Tibial artery (tissue), 4 donors: Measurements from ENCODE around the gene PPARG.

Source experiments
- DNase-seq, 2 donors: peaks; one replicate each; pipeline ENCODE4 v3.0.0-alpha.2; 2019
- H3K27ac ChIP-seq, 2 donors: fragments of 200-600 bp; sonication (generic) in 1 of 2; 1 replicate in 1 of 2; 2 replicates in 1 of 2; pipeline ENCODE4 v1.5.1; 2018 to 2019; ENCODE audit warnings: mild to moderate bottlenecking in 1 of 2
- H3K27me3 ChIP-seq, 2 donors: fragments of 200-600 bp; sonication (generic) in 1 of 2; one replicate each; pipeline versions ENCODE4 v1.5.1 to v1.6.0; 2016 to 2019
- H3K36me3 ChIP-seq, 3 donors: fragments of 200-600 bp; sonication (generic) in 2 of 3; one replicate each; pipeline ENCODE4 v1.5.1; 2016 to 2019; ENCODE audit warnings: mild to moderate bottlenecking in 2 of 3
- H3K4me1 ChIP-seq, 4 donors: fragments of 200-600 bp; sonication (generic) in 2 of 4; 1 replicate in 3 of 4; 2 replicates in 1 of 4; pipeline ENCODE4 v1.5.1; 2016 to 2019
- H3K4me3 ChIP-seq, 2 donors: fragments of 200-600 bp; sonication (generic) in 1 of 2; 1 replicate in 1 of 2; 2 replicates in 1 of 2; pipeline ENCODE4 v1.5.1; 2018 to 2019; ENCODE audit warnings: mild to moderate bottlenecking in 2 of 2
- H3K9me3 ChIP-seq, 3 donors: fragments of 200-600 bp; sonication (generic) in 1 of 3; one replicate each; pipeline ENCODE4 v1.5.1; 2016 to 2019
- CTCF ChIP-seq, 2 experiments: fragments of 200-600 bp in 1 of 2; fragments of 450-650 bp in 1 of 2; IDR thresholded peaks; one replicate each; pipeline ENCODE4 v1.5.1; 2017 to 2019; ENCODE audit warnings: antibody characterized with exemption in 2 of 2, mild to moderate bottlenecking in 1 of 2, moderate library complexity in 1 of 2
- intact Hi-C: fragments of 100-400 bp; cut with DNase I; formaldehyde crosslinking; loops from one replicate; pipeline ENCODE4 v1.15.0; 2023; ENCODE audit warnings: low total_unique reads

The PPARG gene

GRCh38 chr3:12470680-12471079 is 181.8 kb downstream of the PPARG start:
- no peak overlapping the region for H3K27ac ChIP-seq
- no peak overlapping the region for H3K4me3 ChIP-seq
- H3K27me3 ChIP-seq = no peaks in the 10 kb centered on the region
- no peaks in the 10 kb centered on the region for H3K36me3 ChIP-seq
- no peaks in the 10 kb centered on the region for H3K9me3 ChIP-seq
- intact Hi-C loops = no loop called here
- DNase-seq = no peak
- no peak for TF ChIP-seq CTCF (IDR thresholded peaks at IDR 0.05)
- peaks cover 0 to 2% (median under 1%) of the 10 kb centered on the region in 4 donors for H3K4me1 ChIP-seq

- intact Hi-C loops = no loop called here
- TF ChIP-seq CTCF (IDR thresholded peaks at IDR 0.05) = no peak
- Histone ChIP-seq H3K9me3 (no peaks in the 10 kb centered on the region), H3K4me3 (no peak overlapping the region), H3K4me1 (peaks cover 0 to 8% (median 3%) of the 10 kb centered on the region in 4 donors), H3K27ac (no peak overlapping the region), H3K27me3 (no peaks in the 10 kb centered on the region), H3K36me3 (no peaks in the 10 kb centered on the region)
- no peak for DNase-seq
Measured at GRCh38 chr3:12471241-12471640, 182.4 kb downstream of the PPARG start.

- Histone ChIP-seq H3K27ac (no peak overlapping the region), H3K9me3 (no peaks in the 10 kb centered on the region), H3K4me3 (no peak overlapping the region), H3K36me3 (no peaks in the 10 kb centered on the region), H3K27me3 (no peaks in the 10 kb centered on the region), H3K4me1 (peaks cover 0 to 15% (median 3%) of the 10 kb centered on the region in 4 donors)
- DNase-seq = no peak
- TF ChIP-seq CTCF (IDR thresholded peaks at IDR 0.05) = no peak
- intact Hi-C loops = no loop called here
Measured at GRCh38 chr3:12472000-12472610, 183.2 kb downstream of the PPARG start.

GRCh38 chr3:12472796-12473195 is 183.9 kb downstream of the PPARG start:
- Histone ChIP-seq H3K4me3 (no peak overlapping the region), H3K27me3 (no peaks in the 10 kb centered on the region), H3K9me3 (no peaks in the 10 kb centered on the region), H3K4me1 (peaks cover 0 to 15% (median 3%) of the 10 kb centered on the region in 4 donors), H3K27ac (no peak overlapping the region), H3K36me3 (no peaks in the 10 kb centered on the region)
- no peak for DNase-seq
- intact Hi-C loops = no loop called here
- no peak for TF ChIP-seq CTCF (IDR thresholded peaks at IDR 0.05)

GRCh38 chr3:12473511-12473910 is 184.6 kb downstream of the PPARG start:
- TF ChIP-seq CTCF (IDR thresholded peaks at IDR 0.05) = no peak
- Histone ChIP-seq H3K27me3 (no peaks in the 10 kb centered on the region), H3K4me3 (no peak overlapping the region), H3K9me3 (no peaks in the 10 kb centered on the region), H3K36me3 (no peaks in the 10 kb centered on the region), H3K4me1 (peaks cover 0 to 15% (median 3%) of the 10 kb centered on the region in 4 donors), H3K27ac (no peak overlapping the region)
- no peak for DNase-seq
- intact Hi-C loops = no loop called here
